HG02571 (cell line): ENCODE measurements around the gene PHYH.
"Not testable (repeated sequence)": the region's sequence is repeated elsewhere in the genome, so short reads cannot be mapped to it uniquely, and the experiment has no call there.

Experiments
- ATAC-seq: cut with Tn5 transposase; IDR thresholded peaks from one replicate; pipeline ENCODE4 v1.9.1; 2021; ENCODE audit warnings: mild to moderate bottlenecking, moderate library complexity; ENCODE audit not compliant: unreplicated experiment

PHYH gene

DNA sequence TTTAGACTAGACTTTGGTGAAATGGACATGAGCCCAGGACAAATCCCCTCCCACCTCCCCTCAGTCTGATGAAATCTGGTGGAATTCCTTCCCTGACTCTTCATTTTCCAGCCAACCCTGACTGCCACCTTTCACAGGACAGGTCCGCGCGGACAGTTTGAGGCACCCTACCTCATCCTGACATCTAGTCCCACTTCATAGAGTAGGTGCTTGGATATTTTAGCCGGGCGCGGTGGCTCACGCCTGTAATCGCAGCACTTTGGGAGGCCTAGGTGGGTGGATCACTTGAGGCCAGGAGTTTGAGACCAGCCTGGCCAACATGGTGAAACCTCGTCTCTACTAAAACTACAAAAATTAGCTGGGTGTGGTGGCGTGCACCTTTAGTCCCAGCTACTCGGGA is 23.7 kb downstream of the PHYH start:
- ATAC-seq: not testable (repeated sequence)

- no peak for ATAC-seq
Observed at GRCh38 chr10:13272164-13272571, 27.7 kb downstream of the PHYH start.

DNA sequence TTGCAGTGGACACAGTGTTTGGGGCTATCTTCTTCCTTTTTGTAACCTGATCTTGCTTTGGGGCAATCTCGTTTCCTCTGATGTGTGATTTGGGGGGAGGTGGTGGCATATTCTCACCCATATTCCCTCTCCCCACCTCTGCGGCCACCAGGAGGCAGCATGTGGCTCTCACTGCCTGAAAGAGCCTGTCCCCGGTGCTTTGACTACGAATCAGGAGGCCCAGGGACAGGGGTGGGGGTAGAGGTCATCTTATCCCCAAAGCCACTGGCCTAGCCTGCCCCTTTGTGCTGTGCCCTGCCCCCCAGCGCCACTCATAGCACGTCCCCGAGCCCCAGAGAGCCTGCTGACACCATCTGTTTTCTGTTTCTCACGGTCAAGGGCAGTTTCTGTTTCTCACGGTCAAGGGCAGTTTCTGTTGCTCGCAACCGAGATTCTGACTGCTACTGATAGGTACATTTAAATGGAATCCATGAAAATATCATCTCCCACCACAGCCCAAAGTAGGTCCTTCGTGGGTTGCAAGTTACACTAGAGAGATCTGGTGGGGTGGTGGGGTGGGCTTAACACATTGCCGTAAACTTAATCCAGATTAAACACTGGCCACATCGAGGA is 28.2 kb downstream of the PHYH start:
- no peak for ATAC-seq

DNA sequence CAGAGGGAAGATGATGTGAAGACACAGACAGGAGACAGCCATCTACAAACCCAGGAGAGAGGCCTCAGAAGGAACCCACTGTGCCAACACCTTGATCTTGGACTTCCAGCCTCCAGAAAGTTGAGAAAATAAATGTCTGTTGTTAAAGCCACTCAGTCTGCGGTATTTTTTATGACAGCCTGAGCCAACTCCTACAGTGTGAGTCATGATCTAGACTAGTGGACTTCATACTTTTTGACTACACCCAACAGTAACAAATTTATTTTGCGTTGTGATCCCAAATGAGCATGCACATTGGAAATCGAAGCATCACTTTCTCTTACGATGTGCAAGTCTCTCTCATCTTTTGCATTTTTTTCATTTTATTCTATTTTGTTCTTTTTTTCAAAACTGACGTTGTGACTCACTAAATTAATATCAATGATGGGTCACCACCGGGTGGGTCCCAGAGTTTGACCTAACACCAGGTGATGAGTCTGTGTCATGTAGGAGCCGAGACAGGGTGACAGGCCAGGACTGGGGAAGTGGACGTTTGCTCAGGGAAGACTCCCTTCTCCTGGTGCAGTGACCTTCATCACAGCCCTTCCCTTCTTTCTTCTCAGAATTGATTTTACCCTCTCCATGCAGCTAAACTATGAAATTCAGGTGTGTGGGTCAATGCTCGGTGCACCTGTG is 28.9 kb downstream of the PHYH start:
- ATAC-seq: no peak

DNA sequence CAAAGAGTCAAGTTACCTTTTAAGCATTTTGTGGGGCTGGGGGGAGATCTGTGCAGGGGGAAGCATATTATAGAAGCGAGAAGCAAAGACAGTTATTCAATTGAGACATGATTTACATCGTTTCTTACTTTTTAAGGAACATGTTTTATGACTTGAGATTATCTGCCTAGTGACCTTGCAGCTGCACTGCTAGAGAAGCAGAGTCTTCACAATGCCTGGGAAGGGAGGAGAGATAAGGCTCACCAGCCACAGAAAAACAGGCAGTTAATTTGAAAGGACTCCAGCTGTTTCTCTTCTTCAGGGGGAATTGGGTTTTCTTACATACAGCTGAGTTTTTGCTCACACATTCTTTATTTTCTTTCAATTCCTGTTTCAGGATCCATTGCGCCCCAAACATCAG is 31.0 kb downstream of the PHYH start:
- ATAC-seq: no peak

DNA sequence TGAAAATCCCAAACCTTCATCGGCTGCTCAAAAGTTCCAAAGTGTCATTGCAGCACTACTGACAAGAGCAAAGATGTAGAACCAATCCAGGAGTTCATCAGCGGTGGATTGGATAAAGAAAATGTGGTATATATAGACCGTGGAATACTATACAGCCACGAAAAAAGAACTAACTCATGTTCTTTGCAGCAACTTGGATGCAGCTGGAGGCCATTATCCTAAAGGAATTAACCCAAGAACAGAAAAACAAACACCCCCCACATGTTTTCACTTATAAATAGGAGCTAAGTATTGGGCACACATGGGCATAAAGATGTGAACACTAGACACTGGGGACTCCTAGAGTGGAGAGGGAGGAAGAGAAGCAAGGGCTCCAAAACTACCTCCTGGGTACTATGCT is 31.6 kb downstream of the PHYH start:
- ATAC-seq: no peak

DNA sequence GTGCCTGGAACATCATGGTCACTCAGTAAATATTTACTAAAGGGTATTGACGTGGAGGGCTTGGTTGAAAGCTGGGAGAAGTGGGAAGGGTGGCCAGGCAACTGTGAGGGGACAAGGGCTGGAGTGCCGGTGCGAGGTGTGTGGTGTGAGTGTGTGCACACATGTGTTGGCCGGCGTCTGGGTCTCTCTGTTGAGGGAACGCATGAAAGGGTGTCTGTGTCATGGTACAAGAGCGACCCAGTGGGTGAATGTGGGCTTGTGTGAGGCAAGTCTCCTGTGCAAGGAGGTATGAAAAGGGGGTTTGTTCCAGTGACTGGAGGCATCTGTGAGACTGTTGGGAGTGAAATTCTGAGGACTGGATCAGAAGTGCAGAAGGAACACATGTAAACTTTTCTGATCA is 36.3 kb downstream of the PHYH start:
- ATAC-seq: no peak

DNA sequence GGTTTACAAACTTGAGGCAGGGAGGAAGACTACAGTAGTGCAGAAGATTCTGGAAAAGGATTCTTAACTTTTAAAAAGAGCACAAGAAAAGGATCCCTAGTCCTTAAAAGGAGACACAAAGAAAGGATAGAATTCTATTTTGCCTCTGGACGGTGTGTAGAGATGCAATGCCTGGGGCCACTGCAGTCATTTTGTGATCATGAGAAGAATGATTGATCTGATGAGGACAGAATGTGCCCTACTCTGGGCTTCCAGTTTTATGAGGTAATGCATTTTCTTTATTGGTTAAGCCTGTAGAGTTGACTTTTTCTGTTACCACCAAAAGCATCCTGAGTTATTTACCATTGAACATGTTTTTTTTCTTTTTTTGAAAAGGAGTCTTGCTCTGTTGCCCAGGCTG is 37.4 kb downstream of the PHYH start:
- no peak for ATAC-seq

GRCh38 chr10:13257621-13258140 is 42.2 kb downstream of the PHYH start:
- no peak for ATAC-seq

GRCh38 chr10:13256627-13257026 is 43.2 kb downstream of the PHYH start:
- no peak for ATAC-seq

- no peak for ATAC-seq
Observed at GRCh38 chr10:13253726-13254125, 46.1 kb downstream of the PHYH start.

DNA sequence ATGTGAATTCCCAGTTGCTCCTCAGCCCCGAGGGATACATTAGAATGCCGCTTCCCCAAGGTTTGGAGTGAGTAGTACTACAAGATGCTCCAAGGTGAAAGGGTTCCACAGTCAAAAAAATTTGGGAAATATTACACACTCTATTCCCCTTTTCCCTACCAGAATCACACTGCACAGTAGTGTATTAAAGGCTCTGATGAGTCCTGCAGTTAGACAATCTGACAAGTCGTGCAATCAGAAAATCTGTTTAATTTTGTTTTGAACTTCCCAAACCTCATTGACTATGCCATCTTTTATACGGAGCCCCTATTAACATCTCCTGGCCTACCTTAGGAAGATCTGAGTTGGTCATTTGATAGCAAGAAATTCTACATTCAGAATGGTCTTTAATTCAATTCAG is 52.1 kb downstream of the PHYH start:
- ATAC-seq: no peak

DNA sequence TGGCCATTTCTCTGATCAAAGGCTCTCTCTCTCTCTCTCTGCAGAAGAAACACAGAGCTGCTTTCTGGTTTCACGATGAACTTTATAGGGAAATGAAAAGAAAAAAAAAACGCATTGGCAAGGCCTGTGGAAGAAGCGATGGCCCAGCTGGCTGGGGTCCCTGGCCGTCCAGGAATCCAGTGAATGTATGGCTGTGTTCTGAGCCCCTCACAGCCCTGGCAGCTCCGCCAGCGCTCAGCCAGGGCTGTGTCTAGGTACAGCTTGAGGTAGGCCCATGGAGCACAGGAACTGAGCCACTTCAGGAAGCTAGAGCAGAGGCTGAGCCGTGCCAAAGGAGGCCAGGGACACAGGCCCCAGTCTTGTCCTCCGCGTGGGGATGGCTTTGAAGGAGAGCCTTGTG is 52.6 kb downstream of the PHYH start:
- no peak for ATAC-seq

DNA sequence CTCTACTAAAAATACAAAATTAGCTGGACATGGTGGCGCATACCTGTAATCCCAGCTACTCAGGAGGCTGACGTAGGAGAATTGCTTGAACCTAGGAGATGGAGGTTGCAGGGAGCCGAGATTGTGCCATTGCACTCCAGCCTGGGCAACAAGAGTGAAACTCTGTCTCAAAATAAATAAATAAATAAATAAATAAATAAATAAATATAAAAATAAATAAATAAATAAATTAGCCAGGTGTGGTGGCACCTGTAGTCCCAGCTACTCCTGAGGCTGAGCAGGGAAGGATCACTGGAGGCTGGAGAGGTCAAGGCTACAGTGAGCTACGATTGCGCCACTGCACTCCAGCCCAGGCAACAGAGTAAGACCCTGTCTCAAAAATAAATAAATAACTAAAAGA is 57.6 kb downstream of the PHYH start:
- ATAC-seq: not testable (repeated sequence)

- no peak for ATAC-seq
Observed at GRCh38 chr10:13241613-13242012, 58.3 kb downstream of the PHYH start.

GRCh38 chr10:13239923-13240322 is 59.9 kb downstream of the PHYH start:
- no peak for ATAC-seq

DNA sequence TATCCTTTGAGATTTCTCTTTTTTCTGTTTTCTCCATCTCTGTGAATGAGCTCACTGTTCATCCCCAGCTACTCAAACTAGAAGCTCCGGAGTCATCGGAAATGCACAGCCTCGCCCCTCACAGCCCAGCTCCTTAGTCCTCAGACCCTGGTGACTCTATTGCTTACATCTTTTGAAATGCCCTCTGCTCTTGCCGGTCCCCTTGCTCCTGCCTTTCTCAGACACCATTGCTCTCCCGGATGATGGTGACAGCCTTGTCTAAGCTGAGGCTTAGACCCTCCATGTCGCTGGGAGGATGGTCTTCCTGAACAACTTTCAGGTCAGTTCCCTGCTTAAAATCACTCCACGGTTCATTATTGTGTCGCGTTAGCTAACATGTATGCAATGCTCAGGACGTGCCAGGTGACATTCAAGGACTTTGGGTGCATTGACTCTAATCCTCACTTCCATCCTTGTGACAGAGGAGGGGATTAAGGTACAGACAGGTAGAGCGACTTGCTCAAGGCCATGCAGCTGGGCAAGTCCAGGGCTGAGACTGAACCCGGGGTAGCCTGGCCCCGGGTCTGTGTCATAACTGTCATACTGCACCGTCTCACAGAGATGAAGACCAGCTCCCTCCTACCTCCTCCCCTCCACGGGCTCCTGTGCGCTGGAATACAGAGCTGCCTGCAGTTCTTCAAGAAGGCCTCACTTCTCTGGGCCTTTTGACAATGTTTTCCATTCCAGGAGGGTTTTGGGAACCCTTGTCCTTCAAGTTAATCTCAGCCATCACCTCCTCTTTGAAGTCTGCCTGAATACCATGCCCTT is 61.4 kb downstream of the PHYH start:
- no peak for ATAC-seq

- ATAC-seq: no peak
Observed at GRCh38 chr10:13236638-13237037, 63.2 kb downstream of the PHYH start.

DNA sequence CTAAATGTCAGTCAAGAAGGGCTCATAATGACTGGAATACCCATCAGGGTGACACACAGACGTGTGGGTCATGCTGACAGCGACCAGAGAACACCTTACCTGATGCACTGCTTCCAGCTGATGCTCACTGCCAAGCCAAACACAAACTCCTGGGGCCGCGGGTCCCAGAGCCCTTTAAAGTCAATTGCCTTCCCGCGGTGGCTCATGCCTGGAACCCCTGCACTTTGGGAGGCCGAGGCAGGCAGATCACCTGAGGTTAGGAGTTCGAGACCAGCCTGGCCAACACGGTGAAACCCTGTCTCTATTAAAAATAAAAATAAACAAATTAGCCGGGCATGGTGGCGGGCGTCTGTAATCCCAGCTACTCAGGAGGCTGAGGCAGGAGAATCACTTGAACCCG is 65.1 kb downstream of the PHYH start:
- ATAC-seq: not testable (repeated sequence)

DNA sequence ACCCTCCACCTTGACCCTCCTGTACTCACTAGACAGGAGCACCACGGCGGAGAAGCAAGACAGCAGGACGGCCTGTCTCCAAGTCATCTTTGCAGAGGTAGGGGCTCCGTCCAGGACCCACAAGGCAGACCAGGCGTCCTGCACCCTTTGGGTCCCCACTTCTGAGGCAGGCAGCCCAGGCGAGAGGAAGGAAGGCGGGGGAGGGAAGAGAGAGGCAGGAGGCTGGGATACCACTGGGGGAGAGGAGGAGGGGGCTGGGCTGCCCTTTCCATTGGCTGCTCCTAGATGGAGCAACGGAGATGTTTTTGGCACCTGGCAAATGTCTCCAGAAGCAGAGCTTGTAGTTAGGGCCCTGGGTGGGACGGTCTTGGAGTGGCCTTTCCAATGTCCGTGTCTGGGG is 65.7 kb downstream of the PHYH start, which contains the start of gene UCMA:
TSS of gene UCMA (minus strand) at position 203 of the 400 bp plus-strand sequence. CDS start at position 87, 116 bp downstream.
- ATAC-seq: no peak

DNA sequence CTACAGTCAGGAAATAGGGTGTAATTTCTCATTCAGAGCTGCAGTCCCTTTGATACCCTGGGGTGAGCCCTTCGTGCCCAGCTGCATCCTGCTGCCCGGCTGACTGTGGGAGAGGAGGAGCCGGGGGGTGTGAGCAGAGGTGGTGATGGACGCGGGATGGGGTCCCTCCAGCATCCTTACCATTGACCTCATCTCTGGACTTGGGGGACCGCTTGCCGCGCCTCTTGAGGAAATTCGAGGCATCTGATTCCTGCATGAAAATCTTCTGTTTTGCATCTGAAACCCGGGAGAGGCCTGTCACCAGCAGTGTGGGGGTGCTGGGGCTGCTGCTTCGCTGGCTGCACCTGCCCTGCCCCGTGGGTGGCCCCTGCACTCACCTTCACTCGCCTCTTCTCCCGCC is 66.5 kb downstream of the PHYH start:
- ATAC-seq: no peak

GRCh38 chr10:13231808-13232207 is 68.1 kb downstream of the PHYH start:
- no peak for ATAC-seq
